HEK293 (cell line): ENCODE measurements around the gene UPK3A.

ENCODE experiments used
- CTCF ChIP-seq: fragments of 450-650 bp; formaldehyde crosslinking; IDR thresholded peaks from 2 replicates; pipeline ENCODE4 v1.5.1; 2016; ENCODE audit warnings: missing biosample characterization, missing genetic modification characterization
- RBAK ChIP-seq: fragments of 450-650 bp; formaldehyde crosslinking; IDR thresholded peaks from 2 replicates; pipeline ENCODE4 v1.5.1; 2016; ENCODE audit warnings: missing biosample characterization, missing genetic modification characterization
- ZNF19 ChIP-seq: fragments of 450-650 bp; formaldehyde crosslinking; IDR thresholded peaks from 2 replicates; pipeline ENCODE4; 2016; ENCODE audit warnings: missing biosample characterization, missing genetic modification characterization, low read depth
- ZNF214 ChIP-seq: fragments of 450-650 bp; formaldehyde crosslinking; IDR thresholded peaks from 2 replicates; pipeline ENCODE4 v1.5.1; 2017; ENCODE audit warnings: missing biosample characterization, mild to moderate bottlenecking, missing genetic modification characterization, borderline replicate concordance
- ZNF280D ChIP-seq: fragments of 450-650 bp; formaldehyde crosslinking; IDR thresholded peaks from 2 replicates; pipeline ENCODE4 v1.5.1; 2016; ENCODE audit warnings: missing biosample characterization, missing genetic modification characterization
- ZNF302 ChIP-seq: fragments of 450-650 bp; formaldehyde crosslinking; IDR thresholded peaks from 2 replicates; pipeline ENCODE4 v1.5.1; 2016; ENCODE audit warnings: missing biosample characterization, missing genetic modification characterization, low read depth
- ZNF513 ChIP-seq: fragments of 450-650 bp; IDR thresholded peaks from 2 replicates; pipeline ENCODE4 v1.5.1; 2018; ENCODE audit warnings: missing biosample characterization, missing genetic modification characterization
- ZNF580 ChIP-seq: fragments of 450-650 bp; formaldehyde crosslinking; IDR thresholded peaks from 2 replicates; pipeline ENCODE4 v1.5.1; 2016; ENCODE audit warnings: missing biosample characterization, missing genetic modification characterization
- ZNF792 ChIP-seq: fragments of 450-650 bp; formaldehyde crosslinking; IDR thresholded peaks from 2 replicates; pipeline ENCODE4 v1.5.1; 2016; ENCODE audit warnings: missing biosample characterization, missing genetic modification characterization

GRCh38 chr22:45268958-45269844 is 15.5 kb upstream of the UPK3A start:
- TF ChIP-seq ZNF214 (tag by site-specific recombination) (no peak), ZNF302 (no peak), ZNF280D (tag by site-specific recombination) (no peak), ZNF792 (no peak), CTCF (tag by site-specific recombination) (peak; percentile 69; the same call in 1 of the 2 replicates), ZNF513 (no peak), ZNF19 (tag by site-specific recombination) (no peak), RBAK (tag by site-specific recombination) (no peak), ZNF580 (tag by site-specific recombination) (no peak)
